ENCODE results near the gene FIGNL2. TPM values are rescaled to one million over a fixed set of nuclear protein-coding genes. Genes with fewer than 3 reads are reported as not detected.

Gene FIGNL2
- total RNA-seq, 2 donors from 2014 or later: 10.5 to 17.7 TPM

GRCh38 chr12:51773145-51773869, 75.2 kb downstream of the FIGNL2 start:
- Mint-ChIP-seq H3K4me3 (no peak overlapping the region), H3K9me3 (peaks cover 8% of the 10 kb centered on the region), H3K27me3 (ENCODE audit: insufficient read depth) (peaks cover 83% of the 10 kb centered on the region), H3K4me1 (peaks cover 25% of the 10 kb centered on the region), H3K27ac (no peak overlapping the region), H3K36me3 (ENCODE audit: low read depth) (peaks cover 31% of the 10 kb centered on the region)
- H3K27ac ChIP-seq (ENCODE audit: low read depth, low read length): no peak overlapping the region
- no peak for DNase-seq
- no peak overlapping the region for H3K4me3 ChIP-seq (ENCODE audit: low read length)
- peaks cover 13% of the 10 kb centered on the region for H3K9me3 ChIP-seq (ENCODE audit: control insufficient read depth, low read length)
- H3K36me3 ChIP-seq (ENCODE audit: control insufficient read depth, insufficient read depth, low read length): peaks cover 20% of the 10 kb centered on the region
- no peaks in the 10 kb centered on the region for H3K4me1 ChIP-seq (ENCODE audit: control insufficient read depth, insufficient read depth, low read length)
- WGBS, 2 experiments (ENCODE audit: insufficient coverage in 1 of 2, insufficient read length in 1 of 2): 98 to 100% methylated on average over 1 to 2 of the region's 2 CpGs
- H3K27me3 ChIP-seq (ENCODE audit: control insufficient read depth, insufficient read depth, low read length, poor library complexity, severe bottlenecking): peaks cover 58% of the 10 kb centered on the region
- H3K9ac ChIP-seq (ENCODE audit: extremely low read depth, low read length, poor library complexity, severe bottlenecking): no peak overlapping the region
- TF ChIP-seq CTCF (conservative IDR thresholded peaks at IDR 0.05): no peak

- Mint-ChIP-seq H3K36me3 (ENCODE audit: low read depth) (peaks cover 31% of the 10 kb centered on the region), H3K9me3 (peaks cover 8% of the 10 kb centered on the region), H3K27ac (no peak overlapping the region), H3K4me3 (no peak overlapping the region), H3K27me3 (ENCODE audit: insufficient read depth) (peaks cover 67% of the 10 kb centered on the region), H3K4me1 (peaks cover 15% of the 10 kb centered on the region)
- no peak for DNase-seq
- Histone ChIP-seq H3K27me3 (ENCODE audit: control insufficient read depth, insufficient read depth, low read length, poor library complexity, severe bottlenecking) (peaks cover 50% of the 10 kb centered on the region), H3K36me3 (ENCODE audit: control insufficient read depth, insufficient read depth, low read length) (peaks cover 20% of the 10 kb centered on the region), H3K9ac (ENCODE audit: extremely low read depth, low read length, poor library complexity, severe bottlenecking) (no peak overlapping the region), H3K4me3 (ENCODE audit: low read length) (no peak overlapping the region), H3K9me3 (ENCODE audit: control insufficient read depth, low read length) (peaks cover 13% of the 10 kb centered on the region), H3K27ac (ENCODE audit: low read depth, low read length) (no peak overlapping the region), H3K4me1 (ENCODE audit: control insufficient read depth, insufficient read depth, low read length) (peaks cover 7% of the 10 kb centered on the region)
- no peak for TF ChIP-seq CTCF (conservative IDR thresholded peaks at IDR 0.05)
- WGBS, 2 experiments (ENCODE audit: insufficient coverage in 1 of 2, insufficient read length in 1 of 2): 93 to 100% methylated on average over 1 of the region's 1 CpG
Measured at GRCh38 chr12:51771008-51771407, 77.5 kb downstream of the FIGNL2 start.

Other genes starting within 250 kb of the FIGNL2 start
- under 1 TPM in 1 of 2 donors, not detected in 1; 0.46 TPM for gene ANKRD33, start 39.4 kb upstream of the FIGNL2 start, total RNA-seq
- under 1 TPM; 0.42 to 0.64 TPM for gene ACVRL1, start 58.8 kb upstream of the FIGNL2 start, total RNA-seq
- 10 to 100 TPM; 48.6 to 59.3 TPM for gene ACVR1B, start 103.0 kb upstream of the FIGNL2 start, total RNA-seq
- gene TAMALIN, start 158.2 kb upstream of the FIGNL2 start, total RNA-seq: 1 to 10 TPM; 4.4 to 9.1 TPM
- gene NR4A1, start 202.7 kb upstream of the FIGNL2 start, total RNA-seq: 10 to 100 TPM; 17.7 to 18.4 TPM
- 10 to 100 TPM; 32.1 TPM for gene ATG101, start 221.3 kb upstream of the FIGNL2 start, total RNA-seq
- gene SMIM41, start 231.0 kb upstream of the FIGNL2 start, total RNA-seq: not detected

Data from endodermal cell (in vitro differentiated cells).